ENCODE data around the gene NOX5. TPM values are rescaled to one million over a fixed set of nuclear protein-coding genes. Genes with fewer than 3 reads are reported as not detected.

Gene NOX5
- total RNA-seq, 1 experiment from 2014 or later = 2.9 TPM

- DNase-seq (ENCODE audit: low read depth) = no peak
These were observed 4.5 kb downstream of the NOX5 start for GRCh38 chr15:69018951-69019350.

GRCh38 chr15:69021895-69022294 is 7.4 kb downstream of the NOX5 start:
- no peak for DNase-seq (ENCODE audit: low read depth)

DNA sequence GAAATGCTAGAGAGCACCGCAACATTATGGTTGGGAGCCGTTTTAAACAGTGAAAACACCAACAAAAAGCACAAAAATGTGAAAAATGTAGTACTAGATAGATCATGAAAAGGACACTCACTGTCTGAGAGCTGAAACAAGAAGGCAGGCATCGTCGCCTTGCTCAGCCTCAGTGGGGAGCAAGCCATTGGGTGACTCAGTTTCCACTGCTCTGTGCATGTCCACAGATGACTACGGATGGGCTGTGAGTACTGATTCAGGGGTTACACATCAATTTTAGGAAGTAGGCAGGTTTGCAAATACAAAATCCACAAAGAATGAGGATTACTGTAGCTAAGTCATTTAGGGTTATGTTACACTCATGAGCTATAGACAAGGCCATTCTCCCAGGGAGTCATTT is 10.8 kb downstream of the NOX5 start:
- DNase-seq (ENCODE audit: low read depth) = no peak

GRCh38 chr15:69026355-69026754 is 11.9 kb downstream of the NOX5 start:
- DNase-seq (ENCODE audit: low read depth) = no peak

DNA sequence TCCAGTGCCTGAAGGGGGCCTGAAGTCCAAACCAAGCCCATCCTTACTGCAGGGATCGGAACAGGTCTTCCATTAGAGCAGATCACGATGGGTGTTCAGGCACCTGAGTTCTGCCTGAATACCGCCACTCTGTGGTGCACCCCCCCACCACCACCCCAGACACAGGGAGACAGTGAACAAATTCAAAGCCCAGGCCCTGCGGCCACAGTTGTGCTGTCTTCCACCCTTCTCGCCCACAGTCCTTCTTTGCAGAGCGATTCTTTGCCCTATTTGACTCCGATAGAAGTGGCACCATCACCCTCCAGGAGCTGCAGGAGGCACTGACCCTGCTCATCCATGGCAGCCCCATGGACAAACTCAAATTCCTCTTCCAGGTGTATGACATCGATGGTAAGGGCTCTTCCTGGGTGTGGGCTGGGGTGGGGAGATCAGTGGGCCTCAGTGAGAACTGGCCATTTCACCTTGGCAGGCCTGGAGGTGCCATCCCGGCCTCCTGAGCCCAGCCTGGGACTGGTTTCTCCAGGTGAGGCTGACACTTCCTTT is 13.6 kb downstream of the NOX5 start:
- DNase-seq (ENCODE audit: low read depth) = no peak

DNA sequence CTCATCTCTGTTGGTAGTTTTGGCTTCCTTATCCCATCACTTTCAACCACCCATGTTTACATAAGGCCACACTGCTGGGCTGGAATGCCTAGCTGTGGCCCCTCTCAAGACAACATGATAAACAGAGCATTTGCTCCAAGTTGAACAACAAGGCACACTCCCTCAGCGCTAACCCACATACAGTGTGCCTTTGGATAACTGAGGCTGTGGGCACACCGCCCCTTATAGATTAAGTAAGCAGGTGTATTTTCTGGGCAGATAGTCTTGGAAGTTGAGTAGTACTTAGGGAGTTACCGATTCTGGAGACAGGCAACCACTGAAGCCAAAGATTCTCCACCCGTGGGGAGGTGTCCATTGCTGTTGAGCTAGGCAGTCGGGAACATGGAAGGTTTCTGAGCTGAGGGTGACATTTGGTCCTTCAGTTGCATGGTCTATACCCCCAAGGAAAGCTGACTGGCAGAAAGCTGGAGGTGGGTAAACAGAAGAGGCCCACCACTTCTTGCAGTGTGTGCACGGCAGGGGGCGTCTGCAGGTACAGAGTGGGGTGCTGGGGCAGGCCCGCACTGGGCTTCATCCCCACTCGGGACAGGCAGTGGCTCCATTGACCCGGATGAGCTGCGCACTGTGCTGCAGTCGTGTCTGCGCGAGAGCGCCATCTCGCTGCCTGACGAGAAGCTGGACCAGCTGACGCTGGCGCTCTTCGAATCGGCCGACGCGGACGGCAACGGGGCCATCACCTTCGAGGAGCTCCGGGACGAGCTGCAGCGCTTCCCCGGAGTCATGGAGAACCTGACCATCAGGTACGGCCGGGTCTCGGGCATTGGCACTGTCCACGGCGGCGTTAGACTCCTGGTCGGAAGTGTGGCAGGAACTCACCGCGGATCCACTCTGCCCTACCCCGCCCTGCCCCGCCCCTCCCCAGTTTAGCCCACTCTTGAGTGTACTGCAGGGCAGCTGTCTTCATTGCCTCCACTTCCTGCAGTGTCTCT is 16.8 kb downstream of the NOX5 start:
- DNase-seq (ENCODE audit: low read depth) = peak; percentile 45

DNA sequence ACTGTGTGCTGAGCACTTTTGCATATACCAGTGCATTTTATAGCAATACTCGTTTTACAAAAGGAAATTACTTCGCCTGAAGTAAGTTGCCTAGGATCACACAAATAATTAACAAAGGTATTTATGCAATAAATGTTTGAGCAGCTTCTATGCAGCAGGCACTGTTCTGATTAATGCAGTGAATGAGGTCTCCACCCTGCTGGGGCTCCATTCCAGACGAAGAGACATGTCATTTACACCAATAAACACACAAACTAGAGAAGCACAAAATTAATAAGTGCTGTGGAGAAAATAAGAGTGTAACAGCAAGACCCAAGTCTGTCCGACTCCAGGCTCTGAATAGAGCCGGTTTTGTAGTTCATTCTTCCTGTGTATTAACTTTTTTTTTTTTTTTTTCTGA is 17.5 kb downstream of the NOX5 start:
- no peak for DNase-seq (ENCODE audit: low read depth)

GRCh38 chr15:69032703-69033373 is 18.3 kb downstream of the NOX5 start:
- no peak for DNase-seq (ENCODE audit: low read depth)

GRCh38 chr15:69034352-69034751 is 19.9 kb downstream of the NOX5 start:
- peak; percentile 93 for DNase-seq (ENCODE audit: low read depth)

DNA sequence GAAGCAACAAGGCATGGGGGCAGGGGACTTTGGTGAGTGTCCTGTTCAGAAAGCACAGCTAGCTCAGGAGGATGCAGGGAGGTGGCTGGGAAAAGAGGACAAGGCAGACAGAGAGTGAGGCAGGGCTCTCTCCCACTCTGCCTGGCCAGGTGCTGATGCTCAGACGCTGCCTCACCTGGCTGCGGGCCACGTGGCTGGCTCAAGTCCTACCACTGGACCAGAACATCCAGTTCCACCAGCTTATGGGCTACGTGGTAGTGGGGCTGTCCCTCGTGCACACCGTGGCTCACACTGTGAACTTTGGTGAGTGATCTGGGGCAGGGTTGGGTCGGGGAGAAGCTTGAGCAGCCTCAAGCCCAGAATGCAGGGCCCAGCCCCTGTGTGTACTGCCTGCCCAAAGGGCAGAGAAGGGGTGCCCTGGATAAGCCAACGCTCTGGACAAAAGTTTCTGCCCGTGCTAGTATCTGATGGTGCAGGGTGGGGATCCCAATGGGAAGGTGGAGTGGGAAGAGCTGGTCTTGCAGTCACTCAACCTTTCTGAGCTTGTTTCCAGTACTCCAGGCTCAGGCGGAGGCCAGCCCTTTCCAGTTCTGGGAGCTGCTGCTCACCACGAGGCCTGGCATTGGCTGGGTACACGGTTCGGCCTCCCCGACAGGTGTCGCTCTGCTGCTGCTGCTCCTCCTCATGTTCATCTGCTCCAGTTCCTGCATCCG is 20.9 kb downstream of the NOX5 start:
- DNase-seq (ENCODE audit: low read depth) = no peak

DNA sequence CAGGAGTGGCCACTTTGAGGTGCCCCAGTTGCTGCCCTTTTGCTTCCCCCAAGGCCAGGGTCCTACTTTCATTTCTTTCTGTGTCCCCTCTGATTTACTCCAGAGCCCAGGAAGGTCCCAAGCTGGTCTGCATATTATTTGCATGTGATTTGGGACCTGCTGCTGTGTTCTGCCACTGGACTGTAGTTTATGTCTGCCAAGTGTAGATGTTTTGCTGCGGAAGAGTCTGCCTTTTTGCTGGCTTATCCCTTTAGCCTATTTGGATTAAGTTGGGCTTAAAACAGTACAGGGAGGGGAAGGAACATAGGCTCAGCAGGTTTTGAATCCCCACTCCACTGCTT is 21.4 kb downstream of the NOX5 start:
- DNase-seq (ENCODE audit: low read depth) = no peak

GRCh38 chr15:69036826-69037225 is 22.3 kb downstream of the NOX5 start:
- DNase-seq (ENCODE audit: low read depth) = no peak

DNA sequence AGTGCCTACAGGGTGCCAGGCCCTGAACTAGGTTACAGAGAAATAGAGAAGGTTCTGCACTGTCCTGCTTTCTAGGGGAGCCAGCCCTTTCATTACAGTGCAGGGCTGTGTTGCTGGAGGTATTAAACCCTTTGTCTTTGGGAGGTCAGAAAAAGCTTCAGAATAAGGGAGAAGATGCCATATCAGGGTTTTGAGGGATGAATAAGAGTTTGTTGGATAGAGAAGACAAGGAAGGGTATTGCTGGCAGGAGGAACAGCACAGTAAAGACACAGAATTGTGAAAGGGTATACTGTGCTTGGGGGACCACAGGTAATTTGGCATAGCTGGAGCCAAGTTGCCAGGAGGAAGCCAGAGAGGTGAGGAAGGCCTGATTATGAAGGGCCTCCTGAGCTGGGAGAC is 23.0 kb downstream of the NOX5 start:
- no peak for DNase-seq (ENCODE audit: low read depth)

DNA sequence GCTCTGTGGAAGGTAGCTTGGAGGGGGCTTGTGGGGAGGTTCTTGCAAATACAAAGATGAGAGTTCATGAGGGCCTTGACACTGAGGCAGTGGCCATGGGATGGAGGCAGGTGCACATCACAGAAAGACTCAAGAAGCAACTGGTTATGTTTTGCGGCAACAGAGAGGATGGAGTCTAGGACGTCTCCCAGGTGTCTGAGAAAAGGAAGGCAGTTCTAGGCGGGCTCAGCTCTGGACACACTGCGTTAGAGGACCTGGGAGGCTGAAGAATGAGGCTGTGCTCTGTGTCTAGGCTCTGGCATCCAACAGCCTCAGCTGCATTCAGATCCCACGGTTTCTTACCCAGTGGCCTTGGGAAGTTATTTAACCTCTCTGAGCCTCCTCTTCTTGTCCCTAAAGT is 23.5 kb downstream of the NOX5 start:
- no peak for DNase-seq (ENCODE audit: low read depth)

- DNase-seq (ENCODE audit: low read depth) = no peak
These were observed 24.0 kb downstream of the NOX5 start for GRCh38 chr15:69038508-69038907.

DNA sequence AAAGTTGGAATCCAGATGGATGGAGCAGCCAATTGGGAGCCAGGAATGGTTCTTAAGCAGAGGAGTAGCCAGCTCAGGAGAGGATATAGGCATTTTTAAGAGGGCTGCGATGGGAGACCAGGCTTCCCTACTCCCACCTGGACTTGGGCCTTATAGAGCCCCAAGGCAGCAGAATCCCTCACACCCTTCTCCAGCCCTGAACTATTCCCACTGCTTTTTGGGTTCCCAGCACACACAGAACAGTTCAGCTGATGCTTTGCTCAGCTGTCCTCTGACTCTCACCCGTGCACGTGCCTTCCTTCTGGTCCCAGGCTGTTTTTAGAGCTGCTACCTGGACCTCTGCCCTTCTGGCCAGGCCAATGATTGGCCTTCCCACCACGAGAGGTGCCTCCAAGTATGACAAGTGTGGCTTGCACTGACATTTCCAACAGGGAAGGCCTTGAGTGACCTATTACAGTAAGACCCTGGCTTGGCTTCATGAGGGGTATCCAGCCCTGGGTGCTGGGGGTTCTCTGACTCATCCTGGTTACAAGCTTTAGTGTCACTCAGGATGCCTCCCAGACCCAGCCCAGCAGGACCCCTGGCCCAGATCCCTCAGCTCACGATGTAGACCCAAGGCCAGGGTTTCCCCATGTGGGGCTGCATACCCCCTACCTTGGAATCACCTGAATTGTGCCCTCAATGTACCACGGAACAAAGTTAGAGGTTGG is 25.2 kb downstream of the NOX5 start:
- no peak for DNase-seq (ENCODE audit: low read depth)

- no peak for DNase-seq (ENCODE audit: low read depth)
These were observed 28.0 kb downstream of the NOX5 start for GRCh38 chr15:69042531-69042930.

- DNase-seq (ENCODE audit: low read depth) = peak; percentile 90
These were observed 31.3 kb downstream of the NOX5 start for GRCh38 chr15:69045802-69046201.

- peak; percentile 51 for DNase-seq (ENCODE audit: low read depth)
These were observed 32.3 kb downstream of the NOX5 start for GRCh38 chr15:69046781-69047180.

DNA sequence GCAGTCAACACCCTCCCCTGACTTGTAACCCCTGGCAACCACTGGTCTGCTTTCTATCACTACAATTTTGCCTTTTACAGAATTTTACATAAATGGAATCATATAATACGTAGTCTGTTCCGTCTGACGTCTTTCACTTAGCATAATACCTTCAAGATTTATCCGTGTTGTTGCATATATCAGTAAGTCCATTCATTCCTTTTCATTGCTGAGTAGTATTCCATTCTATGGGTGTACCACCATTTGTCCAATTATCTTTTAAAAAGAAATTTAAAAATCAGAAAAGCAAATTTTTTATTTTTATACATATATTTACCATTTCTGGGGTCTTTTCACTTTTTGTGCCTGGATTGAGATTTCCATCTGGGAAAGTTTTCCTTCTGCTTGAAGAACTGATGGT is 35.5 kb downstream of the NOX5 start:
- DNase-seq (ENCODE audit: low read depth) = no peak

DNA sequence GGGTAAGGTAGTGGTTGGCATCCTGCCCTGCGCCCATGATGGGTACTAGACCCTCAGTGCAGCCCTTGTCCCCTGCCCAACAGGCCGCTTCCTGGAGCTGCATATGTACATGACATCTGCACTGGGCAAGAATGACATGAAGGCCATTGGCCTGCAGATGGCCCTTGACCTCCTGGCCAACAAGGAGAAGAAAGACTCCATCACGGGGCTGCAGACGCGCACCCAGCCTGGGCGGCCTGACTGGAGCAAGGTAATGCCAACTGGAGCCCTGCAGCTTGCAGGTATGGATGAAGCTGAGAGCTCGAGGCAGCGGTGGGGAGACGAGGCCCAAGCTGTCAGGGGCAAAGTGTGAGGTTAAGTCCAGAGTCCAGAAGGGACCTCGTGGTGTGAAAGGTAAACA is 40.8 kb downstream of the NOX5 start:
- no peak for DNase-seq (ENCODE audit: low read depth)

- no peak for DNase-seq (ENCODE audit: low read depth)
These were observed 41.9 kb downstream of the NOX5 start for GRCh38 chr15:69056365-69056764.
